Measurements from ENCODE around the gene SERPINE1.

Gene SERPINE1

GRCh38 chr7:101170617-101171441, 43.9 kb downstream of the SERPINE1 start:
- no peak for TF ChIP-seq ZNF274 (IDR thresholded peaks at IDR 0.05; ENCODE audit: low read depth, low read length)

GRCh38 chr7:101171442-101171837, 44.5 kb downstream of the SERPINE1 start:
- no peak overlapping the region for H3K4me3 ChIP-seq (ENCODE audit: low read length)
- TF ChIP-seq ZNF274 (IDR thresholded peaks at IDR 0.05; ENCODE audit: low read depth, low read length), result no peak

More at GRCh38 chr7:101170617-101171441, 43.9 kb downstream of the SERPINE1 start:
- no peak overlapping the region for H3K4me3 ChIP-seq (ENCODE audit: low read length)

GRCh38 chr7:101172005-101172853, 45.3 kb downstream of the SERPINE1 start:
- TF ChIP-seq ZNF274 (IDR thresholded peaks at IDR 0.05; ENCODE audit: low read depth, low read length), result no peak
- no peak overlapping the region for H3K4me3 ChIP-seq (ENCODE audit: low read length)

- TF ChIP-seq ZNF274 (IDR thresholded peaks at IDR 0.05; ENCODE audit: low read depth, low read length), result no peak
- no peak overlapping the region for H3K4me3 ChIP-seq (ENCODE audit: low read length)
Observed at GRCh38 chr7:101172854-101173751, 46.2 kb downstream of the SERPINE1 start.

- no peak for TF ChIP-seq ZNF274 (IDR thresholded peaks at IDR 0.05; ENCODE audit: low read depth, low read length)
- no peak overlapping the region for H3K4me3 ChIP-seq (ENCODE audit: low read length)
Observed at GRCh38 chr7:101173752-101174244, 46.9 kb downstream of the SERPINE1 start.

- TF ChIP-seq ZNF274 (IDR thresholded peaks at IDR 0.05; ENCODE audit: low read depth, low read length), result no peak
- H3K4me3 ChIP-seq (ENCODE audit: low read length), result no peak overlapping the region
Observed at GRCh38 chr7:101174322-101174854, 47.5 kb downstream of the SERPINE1 start.

- TF ChIP-seq ZNF274 (IDR thresholded peaks at IDR 0.05; ENCODE audit: low read depth, low read length), result no peak
- H3K4me3 ChIP-seq (ENCODE audit: low read length), result no peak overlapping the region
Observed at GRCh38 chr7:101175664-101176063, 48.8 kb downstream of the SERPINE1 start.

GRCh38 chr7:101177644-101178043, 50.7 kb downstream of the SERPINE1 start:
- H3K4me3 ChIP-seq (ENCODE audit: low read length), result no peak overlapping the region
- TF ChIP-seq ZNF274 (IDR thresholded peaks at IDR 0.05; ENCODE audit: low read depth, low read length), result no peak

- no peak for TF ChIP-seq ZNF274 (IDR thresholded peaks at IDR 0.05; ENCODE audit: low read depth, low read length)
- no peak overlapping the region for H3K4me3 ChIP-seq (ENCODE audit: low read length)
Observed at GRCh38 chr7:101179117-101179516, 52.2 kb downstream of the SERPINE1 start.

- no peak for TF ChIP-seq ZNF274 (IDR thresholded peaks at IDR 0.05; ENCODE audit: low read depth, low read length)
- H3K4me3 ChIP-seq (ENCODE audit: low read length), result no peak overlapping the region
Observed at GRCh38 chr7:101179713-101180112, 52.8 kb downstream of the SERPINE1 start.

GRCh38 chr7:101180130-101180755, 53.3 kb downstream of the SERPINE1 start, which contains the start of gene NAT16:
NAT16 (minus strand) TSS chr7:101180293; CDS start chr7:101174807, 5,486 bp downstream.
- no peak for TF ChIP-seq ZNF274 (IDR thresholded peaks at IDR 0.05; ENCODE audit: low read depth, low read length)
- no peak within 1 kb of the TSS for H3K4me3 ChIP-seq (ENCODE audit: low read length)

- H3K4me3 ChIP-seq (ENCODE audit: low read length), result no peak overlapping the region
- TF ChIP-seq ZNF274 (IDR thresholded peaks at IDR 0.05; ENCODE audit: low read depth, low read length), result no peak
Observed at GRCh38 chr7:101185258-101185839, 58.4 kb downstream of the SERPINE1 start.

GRCh38 chr7:101186194-101186593, 59.3 kb downstream of the SERPINE1 start:
- H3K4me3 ChIP-seq (ENCODE audit: low read length), result no peak overlapping the region
- TF ChIP-seq ZNF274 (IDR thresholded peaks at IDR 0.05; ENCODE audit: low read depth, low read length), result no peak
